Measurements from ENCODE around the gene TNC. TPM values are rescaled to one million over a fixed set of nuclear protein-coding genes. Genes with fewer than 3 reads are reported as not detected.

The TNC gene
- total and polyA plus RNA-seq, 12 donors, result 0.41 to 120 (median 5.7) TPM

DNA sequence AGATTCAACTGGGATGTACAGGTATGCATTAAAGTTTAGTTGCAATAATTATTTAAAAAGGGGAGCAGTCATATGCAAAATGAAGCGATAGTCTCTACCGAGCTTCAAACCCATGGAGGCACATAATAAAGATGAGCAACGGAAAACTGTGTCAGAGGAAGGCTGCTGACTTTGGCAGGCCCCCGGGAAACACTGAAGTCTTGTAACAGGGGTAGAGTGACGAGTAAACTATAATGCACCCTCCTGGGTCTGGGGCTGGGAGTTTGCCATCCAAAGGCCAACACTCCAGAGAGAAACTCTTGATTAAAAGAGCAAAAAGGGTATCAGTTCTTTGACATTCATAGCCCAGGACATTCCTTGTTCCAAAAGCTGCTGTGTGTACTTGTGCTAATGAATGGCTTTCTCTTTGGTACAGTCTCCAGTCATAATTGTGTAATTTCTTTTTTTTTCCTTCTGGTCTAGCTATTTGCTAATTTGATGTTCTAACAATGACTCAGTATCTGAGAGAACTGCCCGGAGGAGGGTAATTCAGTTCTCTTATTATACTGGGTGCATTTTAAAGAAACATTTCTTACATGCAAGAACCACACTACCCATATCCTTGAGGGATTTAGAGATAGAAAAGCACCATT, 59.2 kb downstream of the TNC start:
- WGBS, 2 donors, result 73 to 79% methylated on average over 6 of the region's 6 CpGs
- ATAC-seq, result peak in 1 of 8 donors; percentile 59
- Histone ChIP-seq H3K27me3 (peaks cover 0 to 21% (median 5%) of the 10 kb centered on the region in 7 donors), H3K4me1 (peaks cover 0 to 5% (median 0%) of the 10 kb centered on the region in 9 donors), H3K36me3 (peaks cover 0 to 6% (median 0%) of the 10 kb centered on the region in 9 donors), H3K4me3 (no peak overlapping the region), H3K27ac (no peak overlapping the region), H3K9me3 (no peaks in the 10 kb centered on the region)
- intact Hi-C loops (cut with DNase I), result no loop called here
- TF ChIP-seq, protein P1, sequence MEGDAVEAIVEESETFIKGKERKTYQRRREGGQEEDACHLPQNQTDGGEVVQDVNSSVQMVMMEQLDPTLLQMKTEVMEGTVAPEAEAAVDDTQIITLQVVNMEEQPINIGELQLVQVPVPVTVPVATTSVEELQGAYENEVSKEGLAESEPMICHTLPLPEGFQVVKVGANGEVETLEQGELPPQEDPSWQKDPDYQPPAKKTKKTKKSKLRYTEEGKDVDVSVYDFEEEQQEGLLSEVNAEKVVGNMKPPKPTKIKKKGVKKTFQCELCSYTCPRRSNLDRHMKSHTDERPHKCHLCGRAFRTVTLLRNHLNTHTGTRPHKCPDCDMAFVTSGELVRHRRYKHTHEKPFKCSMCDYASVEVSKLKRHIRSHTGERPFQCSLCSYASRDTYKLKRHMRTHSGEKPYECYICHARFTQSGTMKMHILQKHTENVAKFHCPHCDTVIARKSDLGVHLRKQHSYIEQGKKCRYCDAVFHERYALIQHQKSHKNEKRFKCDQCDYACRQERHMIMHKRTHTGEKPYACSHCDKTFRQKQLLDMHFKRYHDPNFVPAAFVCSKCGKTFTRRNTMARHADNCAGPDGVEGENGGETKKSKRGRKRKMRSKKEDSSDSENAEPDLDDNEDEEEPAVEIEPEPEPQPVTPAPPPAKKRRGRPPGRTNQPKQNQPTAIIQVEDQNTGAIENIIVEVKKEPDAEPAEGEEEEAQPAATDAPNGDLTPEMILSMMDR (IDR thresholded peaks at IDR 0.05), result no peak
- no peak for DNase-seq

DNA sequence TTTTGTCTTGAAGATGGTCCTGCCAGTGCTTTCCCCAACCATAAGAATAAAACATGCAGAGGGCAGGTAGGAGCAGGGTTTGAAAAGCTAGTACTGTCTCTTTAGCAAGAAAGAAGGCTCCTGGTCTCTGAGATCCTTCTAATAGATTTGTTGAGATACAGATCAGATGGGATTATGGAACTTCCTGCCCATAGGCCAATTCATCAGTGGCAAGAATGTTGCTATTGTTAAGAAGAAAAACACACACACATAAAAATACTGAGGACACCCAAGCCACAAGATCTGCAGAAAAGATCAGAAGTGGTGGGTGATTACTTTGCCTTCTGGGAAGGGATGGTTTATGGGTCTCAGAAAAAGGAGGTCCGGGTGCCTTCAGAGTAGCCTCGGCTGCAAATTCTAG, 59.8 kb downstream of the TNC start:
- WGBS, 2 donors, result 58 to 83% methylated on average over 2 of the region's 2 CpGs
- Histone ChIP-seq H3K27me3 (peaks cover 0 to 25% (median 7%) of the 10 kb centered on the region in 7 donors), H3K4me1 (no peaks in the 10 kb centered on the region), H3K4me3 (no peak overlapping the region), H3K36me3 (peaks cover 0 to 6% (median 0%) of the 10 kb centered on the region in 9 donors), H3K27ac (no peak overlapping the region), H3K9me3 (no peaks in the 10 kb centered on the region)
- intact Hi-C loops (cut with DNase I), result no loop called here
- DNase-seq (no peak), ATAC-seq (no peak)
- TF ChIP-seq, protein P1 (IDR thresholded peaks at IDR 0.05), result no peak

DNA sequence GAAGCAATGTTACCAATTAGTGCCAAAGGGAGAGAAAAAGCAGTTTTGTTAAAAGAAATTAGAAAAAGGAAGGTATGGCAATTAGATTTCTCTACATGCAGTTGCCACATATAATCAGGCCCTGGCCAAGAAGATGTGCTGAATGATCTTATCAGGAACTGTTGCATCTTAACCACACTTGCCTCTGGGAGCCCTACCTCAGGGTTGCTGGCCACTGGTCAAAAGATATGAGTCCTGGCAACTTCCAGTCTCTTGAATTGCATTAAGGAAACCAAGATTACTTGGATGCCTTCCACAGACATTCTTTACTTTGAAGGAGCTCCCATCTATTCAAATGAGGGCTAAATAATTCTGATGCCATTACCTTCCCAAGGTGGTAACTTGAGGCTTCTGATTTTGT, 60.4 kb downstream of the TNC start:
- Histone ChIP-seq H3K9me3 (no peaks in the 10 kb centered on the region), H3K27ac (no peak overlapping the region), H3K4me3 (no peak overlapping the region), H3K4me1 (no peaks in the 10 kb centered on the region), H3K36me3 (peaks cover 0 to 6% (median 0%) of the 10 kb centered on the region in 9 donors), H3K27me3 (peaks cover 0 to 29% (median 7%) of the 10 kb centered on the region in 7 donors)
- intact Hi-C loops (cut with DNase I), result no loop called here
- DNase-seq, result no peak
- ATAC-seq, result no peak
- TF ChIP-seq, protein P1 (IDR thresholded peaks at IDR 0.05), result no peak

DNA sequence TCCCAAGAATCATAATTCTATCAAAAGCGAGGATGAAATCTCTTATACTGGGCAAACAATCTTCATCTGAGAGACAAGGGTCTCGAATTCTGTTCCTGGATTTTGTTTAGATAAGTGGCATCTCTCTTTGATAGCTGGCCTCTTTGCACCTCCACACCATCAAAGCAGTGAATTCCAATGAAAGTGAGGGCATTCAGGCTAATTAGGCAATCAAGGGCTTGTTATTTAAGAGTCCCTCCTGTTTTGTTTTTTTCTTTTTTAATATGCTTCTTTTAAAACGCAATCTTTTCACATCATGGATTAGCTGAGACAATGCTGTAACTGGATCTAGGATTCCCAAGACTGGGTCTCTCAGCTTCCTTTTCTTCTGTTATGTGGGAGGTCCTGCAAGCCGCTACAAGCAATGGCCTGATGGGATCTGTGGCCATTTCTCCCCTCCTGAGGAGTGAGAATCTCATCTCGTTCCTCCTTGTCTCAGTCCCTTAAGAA, 67.9 kb downstream of the TNC start:
- WGBS, 2 donors, result 68 to 72% methylated on average over 5 of the region's 5 CpGs
- Histone ChIP-seq H3K4me1 (no peaks in the 10 kb centered on the region), H3K4me3 (no peak overlapping the region), H3K36me3 (peaks cover 0 to 5% (median 0%) of the 10 kb centered on the region in 9 donors), H3K9me3 (no peaks in the 10 kb centered on the region), H3K27me3 (peaks cover 0 to 66% (median 17%) of the 10 kb centered on the region in 7 donors), H3K27ac (no peak overlapping the region)
- intact Hi-C loops (cut with DNase I), result no loop called here
- TF ChIP-seq, protein P1 (IDR thresholded peaks at IDR 0.05), result no peak
- DNase-seq, result no peak
- no peak for ATAC-seq

Data from heart right ventricle (tissue), 16 donors.